Left lung (tissue), 10 donors: ENCODE measurements around the gene CMPK2. TPM values are rescaled to one million over a fixed set of nuclear protein-coding genes. Genes with fewer than 3 reads are reported as not detected.

Experiments used
- ATAC-seq: fragments of 200-7000 bp; cut with Tn5 transposase; one replicate; pipeline ENCODE4 v1.9.1; 2020; ENCODE audit warnings: moderate library complexity
- DNase-seq, 4 donors: peaks; one replicate each; pipeline ENCODE4 v3.0.0-alpha.2; 2013 to 2020
- H3K27ac ChIP-seq, 2 donors: fragments of 200-600 bp; sonication (generic) in 1 of 2; one replicate each; pipeline versions ENCODE4 v1.5.0 to v1.8.0; 2020 to 2021
- H3K27me3 ChIP-seq, 2 donors: fragments of 200-600 bp; sonication (generic) in 1 of 2; one replicate each; pipeline versions ENCODE4 v1.5.0 to v1.8.0; 2020 to 2021
- H3K36me3 ChIP-seq, 2 donors: fragments of 200-600 bp; sonication (generic) in 1 of 2; one replicate each; pipeline versions ENCODE4 v1.5.0 to v1.8.0; 2020 to 2021
- H3K4me1 ChIP-seq, 2 donors: fragments of 200-600 bp; one replicate each; pipeline ENCODE4 v1.8.0; 2021
- H3K4me3 ChIP-seq, 2 donors: fragments of 200-600 bp; sonication (generic) in 1 of 2; one replicate each; pipeline versions ENCODE4 v1.5.0 to v1.8.0; 2020 to 2021; ENCODE audit warnings: mild to moderate bottlenecking in 1 of 2
- H3K9me3 ChIP-seq, 2 donors: fragments of 200-600 bp; sonication (generic) in 1 of 2; one replicate each; pipeline versions ENCODE4 v1.5.0 to v1.8.0; 2020 to 2021
- CTCF ChIP-seq, 2 donors: fragments of 200-600 bp; sonication (generic) in 1 of 2; IDR thresholded peaks; one replicate each; pipeline versions ENCODE4 v1.5.0 to v1.8.0; 2021; ENCODE audit warnings: antibody characterized with exemption in 2 of 2
- intact Hi-C, 2 donors: fragments of 100-400 bp; cut with DNase I; formaldehyde crosslinking; loops; one replicate each; pipeline versions ENCODE4 v1.11.2 to v1.14.2; 2022
- polyA plus RNA-seq, 6 donors: library from polyadenylated mRNA; unstranded; fragments of 120-200 nt; gene quantifications; one replicate each; pipeline ENCODE4 v1.2.1, GENCODE V29; 2013; ENCODE audit not compliant: insufficient read length in 6 of 6
- total RNA-seq, 2 donors: library from RNA; stranded (reverse); fragmentation: NEBNext Ultra II Directional; extraction: Animal tissue kit (Norgen Biotek cat#: 25700); gene quantifications; one replicate each; pipeline ENCODE4 v1.2.1, GENCODE V29; 2021
- donor health status: DM: no; HTN: yes; CAD: no.
- donor health status: DM: no; HTN: no; CAD: no.

Gene CMPK2
- total and polyA plus RNA-seq, 8 donors = 3.6 to 20.2 (median 4.4) TPM

GRCh38 chr2:6854416-6854815 lies 11.3 kb downstream of the CMPK2 start:
- intact Hi-C loops = no loop called here
- DNase-seq (no peak), ATAC-seq (no peak)
- peaks cover 0 to 5% of the 10 kb centered on the region in 2 donors for H3K4me1 ChIP-seq
- no peak for TF ChIP-seq CTCF (IDR thresholded peaks at IDR 0.05)
- no peaks in the 10 kb centered on the region for H3K27me3 ChIP-seq
- H3K27ac ChIP-seq = no peak overlapping the region
- peaks cover 0 to 31% of the 10 kb centered on the region in 2 donors for H3K9me3 ChIP-seq
- no peak overlapping the region for H3K4me3 ChIP-seq
- H3K36me3 ChIP-seq = peaks cover 0 to 60% of the 10 kb centered on the region in 2 donors

GRCh38 chr2:6852195-6852594 lies 13.5 kb downstream of the CMPK2 start:
- Histone ChIP-seq H3K27me3 (no peaks in the 10 kb centered on the region), H3K4me1 (peaks cover 0 to 5% of the 10 kb centered on the region in 2 donors), H3K36me3 (peaks cover 0 to 67% of the 10 kb centered on the region in 2 donors), H3K9me3 (peaks cover 0 to 42% of the 10 kb centered on the region in 2 donors), H3K27ac (no peak overlapping the region), H3K4me3 (no peak overlapping the region)
- DNase-seq = no peak
- no peak for ATAC-seq
- intact Hi-C loops = no loop called here
- TF ChIP-seq CTCF (IDR thresholded peaks at IDR 0.05) = no peak

GRCh38 chr2:6846967-6847681 lies 18.6 kb downstream of the CMPK2 start:
- Histone ChIP-seq H3K27me3 (no peaks in the 10 kb centered on the region), H3K4me3 (no peak overlapping the region), H3K4me1 (no peaks in the 10 kb centered on the region), H3K27ac (no peak overlapping the region), H3K36me3 (peaks cover 0 to 63% of the 10 kb centered on the region in 2 donors), H3K9me3 (peaks cover 10 to 92% of the 10 kb centered on the region in 2 donors)
- ATAC-seq (no peak), DNase-seq (no peak)
- TF ChIP-seq CTCF (IDR thresholded peaks at IDR 0.05) = no peak
- intact Hi-C loops = no loop called here

- intact Hi-C loops = no loop called here
- Histone ChIP-seq H3K9me3 (peaks cover 10 to 97% of the 10 kb centered on the region in 2 donors), H3K27me3 (no peaks in the 10 kb centered on the region), H3K27ac (no peak overlapping the region), H3K36me3 (peaks cover 0 to 57% of the 10 kb centered on the region in 2 donors), H3K4me3 (no peak overlapping the region), H3K4me1 (no peaks in the 10 kb centered on the region)
- ATAC-seq = no peak
- no peak for TF ChIP-seq CTCF (IDR thresholded peaks at IDR 0.05)
- no peak for DNase-seq
These were observed 19.2 kb downstream of the CMPK2 start for GRCh38 chr2:6846540-6846939.

GRCh38 chr2:6845903-6846302 lies 19.8 kb downstream of the CMPK2 start:
- no peak for TF ChIP-seq CTCF (IDR thresholded peaks at IDR 0.05)
- Histone ChIP-seq H3K4me1 (no peaks in the 10 kb centered on the region), H3K27me3 (no peaks in the 10 kb centered on the region), H3K4me3 (no peak overlapping the region), H3K27ac (no peak overlapping the region), H3K36me3 (peaks cover 0 to 51% of the 10 kb centered on the region in 2 donors), H3K9me3 (peaks cover 10 to 99% of the 10 kb centered on the region in 2 donors)
- DNase-seq (no peak), ATAC-seq (no peak)
- intact Hi-C loops = no loop called here
